Activated T-cell treated with anti-CD3 and anti-CD28 coated beads, Interleukin-2, amount 50 U/mL, for 1 hour (primary cell): ENCODE measurements around the gene MSL1.
"Not testable (repeated sequence)": the region's sequence is repeated elsewhere in the genome, so short reads cannot be mapped to it uniquely, and the experiment has no call there.

ENCODE experiments used
- DNase-seq: peaks from one replicate; pipeline ENCODE4 v3.0.0-alpha.2; 2020

Gene MSL1

GRCh38 chr17:40139566-40140058, 17.8 kb downstream of the MSL1 start:
- DNase-seq, result no peak

DNA sequence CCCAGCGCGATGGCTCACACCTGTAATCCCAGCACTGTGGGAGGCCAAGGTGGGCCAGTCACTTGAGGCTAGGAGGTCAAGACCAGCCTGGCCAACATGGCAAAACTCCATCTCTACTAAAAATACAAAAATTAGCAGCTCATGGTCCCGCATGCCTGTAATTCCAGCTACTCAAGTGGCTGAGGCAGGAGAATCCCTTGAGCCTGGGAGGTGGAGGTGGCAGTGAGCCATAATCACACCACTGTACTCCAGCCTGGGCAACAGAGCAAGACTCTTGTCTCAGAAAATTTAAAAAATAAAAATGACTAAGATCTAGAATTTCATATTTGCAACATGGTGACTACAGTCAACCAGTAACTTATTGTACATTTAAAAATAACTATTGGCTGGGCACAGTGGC, 21.4 kb downstream of the MSL1 start:
- not testable (repeated sequence) for DNase-seq

DNA sequence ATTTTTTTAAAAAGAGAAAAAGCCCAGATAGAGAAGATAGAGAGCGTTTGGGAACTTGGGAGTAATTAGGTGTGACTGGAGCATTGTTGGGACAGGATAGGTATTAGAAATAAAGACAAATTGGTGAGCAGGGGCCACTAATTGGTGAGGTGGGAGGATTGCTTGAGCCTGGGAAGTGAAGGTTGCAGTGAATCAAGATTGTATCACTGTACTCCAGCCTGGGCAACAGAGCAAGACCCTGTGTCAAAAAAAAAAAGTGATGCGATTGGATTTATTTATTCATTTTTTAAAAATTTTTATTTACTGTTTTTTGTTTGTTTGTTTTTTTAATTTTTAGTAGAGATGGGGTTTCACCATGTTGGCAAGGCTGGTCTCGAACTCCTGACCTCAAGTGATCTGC, 23.7 kb downstream of the MSL1 start:
- no peak for DNase-seq

- no peak for DNase-seq
These were observed 26.8 kb downstream of the MSL1 start for GRCh38 chr17:40148527-40148926.

- no peak for DNase-seq
These were observed 28.5 kb downstream of the MSL1 start for GRCh38 chr17:40150276-40150675.

DNA sequence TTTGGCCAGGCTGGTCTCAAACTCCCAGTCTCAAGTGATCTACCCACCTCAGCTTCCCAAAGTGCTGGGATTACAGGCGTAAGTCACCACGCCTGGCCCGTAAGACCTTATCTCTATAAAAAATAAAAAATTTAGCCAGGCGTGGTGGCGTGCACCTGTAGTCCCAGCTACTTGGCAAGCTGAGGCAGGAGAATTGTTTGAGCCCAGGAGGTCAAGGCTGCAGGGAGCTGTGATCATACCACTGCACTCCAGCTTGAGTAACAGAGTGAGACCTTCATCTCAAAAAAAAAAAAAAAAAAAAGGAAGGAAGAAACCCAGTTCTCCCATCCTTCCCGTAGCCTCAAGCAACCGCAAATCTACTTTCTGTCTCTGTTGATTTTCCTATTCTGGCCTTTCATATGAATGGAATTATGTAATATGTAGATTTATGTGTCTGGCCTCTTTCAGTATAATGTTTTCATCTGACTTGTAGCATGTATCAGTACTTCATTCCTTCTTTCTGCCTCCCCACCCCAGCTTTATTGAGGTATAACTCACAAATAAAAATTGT, 29.7 kb downstream of the MSL1 start:
- no peak for DNase-seq

DNA sequence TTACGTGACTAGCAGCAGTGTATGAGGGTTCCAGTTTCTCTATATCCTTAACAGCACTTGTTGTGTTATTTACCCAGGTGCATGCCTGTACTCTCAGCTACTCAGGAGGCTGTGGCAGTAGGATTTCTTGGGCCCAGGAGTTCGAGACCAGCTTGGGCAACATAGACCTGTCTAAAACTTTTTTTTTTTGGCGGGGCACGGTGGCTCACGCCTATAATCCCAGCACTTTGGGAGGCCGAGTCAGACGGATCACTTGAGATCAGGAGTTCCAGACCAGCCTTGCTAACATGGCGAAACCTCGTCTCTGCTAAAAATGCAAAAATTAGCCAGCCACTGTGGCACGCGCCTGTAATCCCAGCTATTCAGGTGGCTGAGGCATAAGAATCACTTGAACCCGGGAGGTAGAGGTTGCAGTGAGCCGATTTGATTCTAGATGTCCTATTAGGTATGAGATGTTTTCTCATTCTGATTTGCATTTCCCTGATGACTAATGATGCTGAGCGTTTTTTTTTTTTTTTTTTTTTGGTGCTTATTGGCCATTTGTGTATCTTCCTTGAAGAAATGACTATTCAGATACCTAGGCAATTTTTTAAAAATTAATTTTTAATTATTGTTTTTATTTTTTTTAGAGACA, 31.9 kb downstream of the MSL1 start:
- no peak for DNase-seq

GRCh38 chr17:40157973-40158372, 36.2 kb downstream of the MSL1 start:
- DNase-seq, result no peak

- no peak for DNase-seq
These were observed 36.8 kb downstream of the MSL1 start for GRCh38 chr17:40158438-40159013.

DNA sequence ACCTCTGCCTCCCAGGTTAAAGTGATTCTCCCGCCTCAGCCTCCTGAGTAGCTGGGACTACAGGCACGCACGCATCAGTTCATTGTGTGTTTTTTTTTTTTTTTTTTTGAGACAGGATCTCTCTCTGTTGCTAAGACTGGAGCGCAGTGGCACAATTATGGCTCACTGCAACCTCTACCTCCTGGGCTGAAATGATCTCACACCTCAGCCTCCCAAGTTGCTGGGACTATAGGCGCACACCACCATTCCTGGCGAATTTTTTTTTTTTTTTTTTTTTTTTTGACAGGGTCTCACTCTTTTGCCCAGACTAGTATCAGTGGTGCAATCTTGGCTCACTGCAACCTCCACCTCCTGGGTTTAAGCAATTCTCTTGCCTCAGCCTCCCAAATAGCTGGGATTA, 37.7 kb downstream of the MSL1 start:
- no peak for DNase-seq

GRCh38 chr17:40167685-40168261, 46.0 kb downstream of the MSL1 start:
- DNase-seq, result no peak

DNA sequence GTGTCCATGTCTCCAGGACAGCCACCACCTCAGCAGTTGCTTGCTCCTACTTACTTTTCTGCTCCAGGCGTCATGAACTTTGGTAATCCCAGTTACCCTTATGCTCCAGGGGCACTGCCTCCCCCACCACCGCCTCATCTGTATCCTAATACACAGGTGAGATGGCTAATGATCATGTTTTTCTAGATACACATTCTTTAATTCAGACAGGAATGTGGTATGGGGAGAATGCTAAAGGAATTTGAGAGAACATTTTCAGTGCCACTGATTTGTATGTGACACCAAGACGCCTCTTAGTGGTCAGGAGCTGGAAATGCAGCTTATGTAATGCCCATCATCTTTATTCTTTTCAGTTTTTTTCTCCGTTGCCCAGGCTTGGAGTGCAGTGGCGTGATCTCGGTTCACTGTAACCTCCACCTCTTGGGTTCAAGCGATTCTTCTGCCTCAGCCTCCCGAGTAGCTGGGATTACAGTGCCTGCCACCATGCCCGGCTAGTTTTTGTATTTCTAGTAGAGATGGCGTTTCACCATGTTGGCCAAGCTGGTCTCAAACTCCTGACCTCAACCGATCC, 46.6 kb downstream of the MSL1 start:
- peak; percentile 29 for DNase-seq

DNA sequence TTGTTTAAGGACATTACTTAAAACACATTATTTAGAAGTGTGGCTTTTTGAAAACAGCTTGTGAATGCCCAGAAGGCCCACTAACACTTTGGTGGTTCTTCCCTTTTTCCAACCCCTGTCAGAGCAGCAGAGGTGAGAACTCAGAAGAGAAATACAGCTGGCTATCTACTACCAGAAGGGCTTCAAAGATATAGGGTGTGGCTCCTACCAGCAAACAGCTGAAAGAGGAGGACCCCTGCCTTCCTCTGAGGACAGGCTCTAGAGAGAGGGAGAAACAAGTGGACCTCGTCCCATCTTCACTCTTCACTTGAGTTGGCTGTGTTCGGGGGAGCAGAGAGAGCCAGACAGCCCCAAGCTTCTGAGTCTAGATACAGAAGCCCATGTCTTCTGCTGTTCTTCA, 48.6 kb downstream of the MSL1 start:
- no peak for DNase-seq

DNA sequence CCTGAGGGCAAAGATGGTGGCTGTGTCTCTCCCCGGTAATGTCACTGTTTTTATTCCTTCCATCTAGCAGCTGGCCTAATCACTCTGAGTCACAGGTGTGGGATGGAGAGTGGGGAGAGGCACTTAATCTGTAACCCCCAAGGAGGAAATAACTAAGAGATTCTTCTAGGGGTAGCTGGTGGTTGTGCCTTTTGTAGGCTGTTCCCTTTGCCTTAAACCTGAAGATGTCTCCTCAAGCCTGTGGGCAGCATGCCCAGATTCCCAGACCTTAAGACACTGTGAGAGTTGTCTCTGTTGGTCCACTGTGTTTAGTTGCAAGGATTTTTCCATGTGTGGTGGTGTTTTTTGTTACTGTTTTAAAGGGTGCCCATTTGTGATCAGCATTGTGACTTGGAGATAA, 50.0 kb downstream of the MSL1 start:
- no peak for DNase-seq

DNA sequence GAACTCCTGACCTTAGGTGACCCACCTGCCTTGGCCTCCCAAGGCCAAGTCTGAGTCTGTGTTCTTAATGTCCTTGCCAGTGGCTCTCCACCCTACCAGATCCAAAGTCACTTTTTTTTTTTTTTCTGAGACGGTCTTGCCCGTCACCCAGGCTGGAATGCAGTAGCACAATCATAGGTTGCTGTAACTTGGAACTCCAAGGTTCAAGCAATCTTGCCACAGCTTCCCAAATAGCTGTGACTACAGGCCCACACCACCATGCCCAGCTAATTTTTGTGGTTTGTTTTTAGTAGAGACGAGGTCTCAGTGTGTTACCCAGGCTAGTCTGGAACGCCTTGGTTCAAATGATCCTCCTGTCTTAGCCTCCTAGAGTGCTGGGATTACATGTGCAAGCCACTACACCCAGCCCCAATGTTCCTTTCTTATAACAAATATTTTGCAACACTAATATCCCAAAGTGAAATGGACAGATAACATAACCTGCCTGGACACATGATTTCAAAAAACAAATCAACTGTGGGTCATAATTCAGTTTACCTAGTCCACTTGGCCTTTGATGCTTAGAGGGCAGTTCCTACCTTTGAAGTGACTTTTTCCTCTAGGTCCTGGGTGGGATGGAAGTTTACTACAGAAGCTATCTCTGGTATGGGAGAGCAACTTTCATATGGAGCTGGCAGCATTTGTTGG, 51.5 kb downstream of the MSL1 start:
- DNase-seq, result no peak

GRCh38 chr17:40173778-40174135, 52.0 kb downstream of the MSL1 start:
- no peak for DNase-seq

GRCh38 chr17:40174514-40174913, 52.7 kb downstream of the MSL1 start:
- DNase-seq, result no peak

DNA sequence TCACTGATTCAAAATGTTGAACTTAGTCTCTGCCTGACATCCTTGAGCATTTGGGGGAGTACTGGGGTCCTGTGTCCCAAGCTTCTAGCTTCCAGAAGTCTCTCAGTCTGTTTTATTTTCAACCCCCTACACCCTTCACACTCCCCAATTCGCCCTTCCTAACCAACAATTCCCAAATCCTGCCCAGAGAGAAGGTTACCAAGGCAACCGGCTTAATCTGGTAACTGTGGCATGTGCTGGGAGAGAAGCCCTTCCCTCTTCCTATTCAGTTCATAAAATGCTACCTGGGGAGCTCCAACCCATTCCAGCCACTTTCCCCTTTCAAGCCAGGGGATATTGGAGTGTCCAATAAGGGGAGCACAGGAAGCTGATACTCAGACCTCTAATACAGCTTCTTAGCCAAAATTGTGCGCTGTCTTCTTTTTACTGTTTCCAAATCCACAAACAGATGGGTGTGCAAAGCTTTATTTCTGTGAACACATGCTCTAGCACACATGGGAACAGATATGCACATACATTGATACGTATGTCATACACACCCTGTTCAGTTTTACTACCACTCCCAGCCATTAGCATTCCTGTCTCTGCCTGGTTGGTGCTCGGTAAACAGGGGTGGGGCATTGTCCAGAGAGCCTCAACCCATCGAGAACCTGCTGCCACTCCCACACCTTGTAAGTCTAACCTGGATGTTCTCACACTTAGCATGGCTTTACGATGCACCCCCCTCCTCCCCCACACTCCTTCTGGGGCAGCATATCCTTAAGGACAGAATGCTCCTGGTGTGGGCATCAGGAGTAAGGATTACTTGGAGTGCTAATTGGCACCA, 54.4 kb downstream of the MSL1 start:
- DNase-seq, result no peak

DNA sequence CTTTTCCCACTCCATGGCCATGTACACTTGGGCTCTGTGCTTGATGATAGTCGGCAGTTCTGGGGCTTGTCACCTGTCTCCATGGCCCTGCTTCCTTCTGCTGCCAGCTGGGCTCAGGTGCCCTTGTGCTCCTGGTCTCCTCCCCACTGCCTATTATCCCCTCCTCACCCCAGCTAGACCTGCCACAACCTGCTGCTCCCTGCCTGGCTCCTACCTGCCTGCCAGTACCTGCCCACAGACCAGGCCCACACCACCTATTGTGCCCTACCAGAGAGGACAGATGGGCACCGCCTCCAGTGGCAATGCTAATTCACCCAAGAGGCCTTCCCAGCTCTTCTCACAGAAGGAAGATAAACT, 55.0 kb downstream of the MSL1 start:
- no peak for DNase-seq

DNA sequence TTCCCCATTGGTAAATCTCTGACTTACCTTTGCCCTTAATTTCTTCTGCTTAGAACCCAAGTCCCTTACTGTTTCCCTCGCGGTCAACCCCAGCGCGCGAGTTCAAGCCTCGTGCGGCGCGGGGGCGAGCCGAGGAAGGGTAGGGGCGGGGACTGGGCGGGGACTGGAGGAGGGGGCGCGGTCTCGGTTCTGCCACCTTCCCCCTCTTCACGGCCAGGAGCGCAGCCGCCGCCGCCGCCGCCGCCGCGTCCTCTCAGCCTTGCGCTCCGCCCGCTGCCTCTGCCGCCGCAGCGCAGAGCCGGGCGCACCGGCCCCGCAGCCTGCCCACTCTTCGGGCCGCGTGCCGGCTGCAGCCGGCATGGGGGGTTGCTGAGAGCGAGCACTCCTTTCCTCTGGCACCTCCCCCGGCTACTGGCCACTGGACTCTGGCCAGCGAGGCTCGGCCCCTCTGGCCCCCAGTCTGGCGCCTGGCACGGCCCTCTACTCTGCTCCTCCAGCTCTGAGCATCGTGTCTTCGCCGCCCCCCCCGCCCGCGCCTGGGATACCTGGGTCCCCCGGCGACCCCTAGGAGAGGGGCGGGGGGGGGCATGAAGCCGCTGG, 55.6 kb downstream of the MSL1 start, which contains the start of gene RAPGEFL1:
Gene RAPGEFL1, plus strand, starts transcription at position 196 of the 600 bp plus-strand sequence. Its CDS starts 392 bp downstream, at position 588.
- peak; percentile 82 for DNase-seq

GRCh38 chr17:40178021-40178601, 56.3 kb downstream of the MSL1 start:
- DNase-seq, result no peak

DNA sequence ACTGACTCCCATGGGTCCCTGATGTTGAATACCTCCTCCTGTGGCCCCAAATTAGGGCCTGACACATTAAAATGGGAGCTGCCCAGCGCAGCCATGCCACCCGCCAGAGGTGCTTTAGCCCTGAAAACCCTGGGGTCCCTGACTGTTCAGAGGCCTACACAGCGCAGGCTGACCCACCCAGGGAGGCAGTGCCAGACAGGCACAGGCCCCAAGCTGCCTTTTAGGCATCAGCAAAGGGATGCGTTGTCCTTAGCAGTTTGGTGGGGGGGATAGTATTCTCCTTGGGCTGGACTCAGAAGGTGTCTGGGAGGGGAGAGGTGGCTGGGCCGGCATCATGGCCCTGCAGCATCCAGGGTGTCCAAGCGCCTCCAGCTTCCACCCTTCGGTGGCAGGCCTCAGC, 56.9 kb downstream of the MSL1 start:
- no peak for DNase-seq
